Stimulated activated CD8-positive, alpha-beta memory T cell treated with anti-CD3 and anti-CD28 coated beads, Interleukin-15, amount 100 ng/mL, for 4 hours (primary cell): ENCODE results near the gene PSMD4.
"Not testable (repeated sequence)": the region's sequence is repeated elsewhere in the genome, so short reads cannot be mapped to it uniquely, and the experiment has no call there.

Experiments
- DNase-seq, 2 donors: peaks; one replicate each; pipeline ENCODE4 v3.0.0-alpha.2; 2020; ENCODE audit warnings: low read depth in 2 of 2

PSMD4 gene

DNA sequence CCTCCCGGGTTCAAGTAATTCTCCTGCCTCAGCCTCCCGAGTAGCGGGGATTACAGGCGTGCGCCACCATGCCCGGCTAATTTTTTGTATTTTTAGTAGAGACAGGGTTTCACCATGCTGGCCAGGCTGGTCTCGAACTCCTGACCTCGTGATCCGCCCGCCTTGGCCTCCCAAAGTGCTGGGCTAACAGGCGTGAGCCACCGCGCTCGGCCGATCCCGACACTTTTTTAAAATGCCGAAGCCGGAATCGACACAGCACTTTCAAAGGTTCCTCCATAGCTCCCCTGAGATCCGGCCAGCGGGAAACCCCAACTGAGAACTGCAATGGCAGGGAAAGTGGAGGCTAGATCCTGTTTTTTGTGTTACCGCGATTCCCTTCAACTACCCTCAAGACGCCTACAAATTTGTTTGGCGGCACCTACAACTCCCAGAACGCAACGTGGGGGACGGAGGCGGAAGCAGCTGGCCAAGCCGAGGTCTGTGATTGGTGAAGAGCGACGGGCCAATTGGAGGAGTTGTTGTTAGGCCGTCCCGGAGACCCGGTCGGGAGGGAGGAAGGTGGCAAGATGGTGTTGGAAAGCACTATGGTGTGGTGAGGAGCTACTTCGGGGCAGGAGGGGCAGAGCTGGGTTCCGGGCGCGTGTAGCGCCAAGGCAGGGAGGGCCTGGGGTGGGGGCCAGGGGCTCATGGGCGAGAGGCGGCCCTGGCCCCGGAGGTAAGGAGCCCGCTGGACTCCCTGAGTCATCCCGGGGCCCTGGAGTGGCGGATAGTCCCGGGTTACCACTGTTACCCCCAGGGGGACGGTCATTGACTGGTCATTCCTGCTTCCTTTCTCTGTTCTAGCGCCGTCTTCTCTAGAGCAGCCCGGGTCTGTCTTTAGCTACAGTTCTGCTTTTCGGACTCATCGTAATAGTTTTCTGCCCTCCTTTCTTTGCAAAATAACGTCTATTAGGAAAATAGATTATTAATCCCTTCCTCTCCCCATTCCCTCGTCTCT, at the start of gene PSMD4:
PSMD4 (plus strand) TSS at position 518 of the 997 bp plus-strand sequence; CDS start at position 567, 49 bp downstream.
- peak; percentile 83 to 85 for DNase-seq

DNA sequence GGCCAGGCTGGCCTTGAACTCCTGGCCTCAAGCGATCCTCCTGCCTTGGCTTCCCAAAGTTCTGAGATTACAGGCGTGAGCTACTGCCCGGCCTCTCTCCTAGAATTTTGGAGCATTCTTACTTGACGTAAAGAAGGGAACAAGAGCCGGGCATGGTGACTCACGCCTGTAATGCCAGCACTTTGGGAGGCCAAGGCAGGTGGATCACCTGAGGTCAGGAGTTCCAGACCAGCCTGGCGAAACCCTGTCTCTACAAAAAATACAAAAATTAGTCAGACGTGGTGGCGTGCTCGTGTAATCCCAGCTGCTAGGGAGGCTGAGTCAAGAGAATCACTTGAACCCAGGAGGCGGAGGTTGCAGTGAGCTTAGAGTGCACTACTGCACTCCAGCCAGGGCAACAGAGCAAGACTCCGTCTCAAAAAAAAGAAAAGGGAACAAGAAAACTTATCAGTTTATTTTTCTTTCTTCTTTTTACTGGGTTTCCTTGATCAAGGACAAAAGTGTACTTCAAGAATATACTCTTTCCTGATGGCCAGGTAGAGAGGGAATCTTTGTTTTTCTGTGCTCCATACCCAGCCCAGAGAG, 49.1 kb upstream of the PSMD4 start:
- not testable (repeated sequence) for DNase-seq

DNA sequence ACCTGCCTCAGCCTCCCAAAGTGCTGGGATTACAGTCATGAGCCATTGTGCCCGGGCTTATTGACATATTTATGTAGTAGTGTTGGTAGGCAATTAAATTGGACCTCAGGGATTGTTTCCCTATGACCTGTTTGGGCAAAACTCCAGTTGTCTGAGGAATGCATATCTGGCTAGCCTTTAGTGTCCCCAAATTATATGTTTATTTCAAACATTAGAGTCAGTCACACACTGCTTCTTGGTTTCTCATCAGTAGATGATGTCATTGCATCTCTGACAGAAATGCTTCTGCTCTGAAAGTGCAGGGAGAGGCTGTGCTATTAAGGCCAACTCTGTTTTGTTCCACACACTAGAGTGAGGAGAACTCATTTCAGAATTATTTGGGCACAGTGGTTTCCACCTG, 43.7 kb upstream of the PSMD4 start:
- DNase-seq: no peak

DNA sequence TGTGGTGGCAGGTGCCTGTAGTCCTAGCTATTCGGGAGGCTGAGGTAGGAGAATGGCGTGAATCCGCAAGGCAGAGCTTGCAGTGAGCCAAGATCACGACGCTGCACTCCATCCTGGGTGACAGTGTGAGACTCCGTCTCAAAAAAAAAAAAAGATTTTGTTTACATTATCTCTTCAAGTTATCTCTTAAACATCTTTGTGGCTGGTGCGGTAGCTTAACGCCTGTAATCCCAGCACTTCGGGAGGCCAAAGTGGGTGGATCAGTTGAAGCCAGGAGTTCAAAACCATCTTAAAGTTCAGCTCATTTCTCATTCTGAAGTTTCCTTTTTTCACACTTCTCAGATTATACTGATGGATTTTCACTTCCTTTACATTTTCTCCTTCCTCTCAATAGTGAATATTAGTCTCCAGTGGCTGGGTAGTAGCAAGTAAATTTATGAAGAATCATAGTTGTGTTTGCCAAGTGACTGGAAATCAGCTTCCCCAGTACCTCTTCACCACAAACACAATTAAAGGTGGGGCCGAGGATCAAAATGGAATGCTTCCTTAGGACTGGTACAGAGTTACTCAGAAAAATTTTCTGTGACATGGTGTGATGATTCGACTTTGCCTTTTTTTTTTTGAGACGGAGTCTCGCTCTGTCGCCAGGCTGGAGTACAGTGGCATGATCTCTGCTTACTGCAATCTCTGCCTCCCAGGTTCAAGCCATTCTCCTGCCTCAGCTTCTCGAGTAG, 42.4 kb upstream of the PSMD4 start:
- no peak for DNase-seq

DNA sequence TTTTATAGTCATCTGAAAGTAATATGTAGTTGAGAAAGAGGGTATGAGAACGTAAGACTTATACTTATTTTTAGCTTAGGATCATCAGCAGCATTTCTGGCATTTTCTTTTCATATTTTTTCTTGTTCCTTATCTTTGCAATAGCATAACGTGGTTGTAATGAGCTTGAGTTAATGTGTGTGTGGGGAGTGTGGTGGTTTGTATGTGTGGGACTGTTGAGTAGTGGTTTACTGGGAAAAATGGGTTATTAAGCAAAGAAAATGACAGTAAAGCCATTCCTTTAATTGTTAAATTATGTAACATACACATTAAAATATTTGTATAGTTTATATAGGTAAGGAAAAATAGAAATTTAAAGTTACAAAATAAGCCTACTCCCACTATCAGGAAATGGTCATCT, 41.0 kb upstream of the PSMD4 start:
- no peak for DNase-seq

DNA sequence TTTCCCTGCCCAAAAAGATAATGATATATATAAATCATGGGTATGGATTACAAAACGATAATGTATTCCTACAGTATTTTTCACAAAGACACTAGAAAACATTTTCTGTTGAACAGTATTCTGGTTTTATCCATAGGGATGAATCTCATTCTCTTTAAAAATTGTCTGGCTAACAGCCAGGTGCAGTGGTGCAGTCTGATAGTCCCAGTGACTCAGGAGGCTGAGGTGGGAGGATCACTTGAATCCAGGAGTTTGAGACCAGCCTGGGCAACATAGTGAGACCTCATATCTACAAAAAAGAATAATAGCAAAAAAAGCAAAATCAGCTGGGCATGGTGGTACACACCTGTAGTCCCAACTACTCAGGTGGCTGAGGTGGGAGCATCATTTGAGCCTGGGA, 32.9 kb upstream of the PSMD4 start:
- no peak for DNase-seq

DNA sequence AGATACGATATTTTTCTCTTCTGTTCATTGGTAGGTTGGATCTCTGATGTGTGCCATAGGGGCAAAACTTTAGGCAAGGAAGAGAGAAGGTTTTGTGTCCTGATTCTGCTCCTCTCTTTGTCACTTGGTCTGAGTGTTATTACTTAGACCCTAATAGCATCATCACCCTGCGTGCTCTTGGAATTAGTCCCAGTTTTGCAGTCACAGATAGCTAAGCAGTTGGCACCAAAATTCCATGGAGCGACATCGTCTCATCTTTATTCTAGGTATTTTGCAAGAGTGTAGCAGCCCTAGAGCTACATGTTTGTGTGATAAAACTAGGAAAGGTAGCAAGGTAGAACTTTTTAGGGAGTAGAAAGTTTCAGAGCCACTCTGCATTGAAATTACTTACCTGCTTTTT, 32.4 kb upstream of the PSMD4 start:
- no peak for DNase-seq

DNA sequence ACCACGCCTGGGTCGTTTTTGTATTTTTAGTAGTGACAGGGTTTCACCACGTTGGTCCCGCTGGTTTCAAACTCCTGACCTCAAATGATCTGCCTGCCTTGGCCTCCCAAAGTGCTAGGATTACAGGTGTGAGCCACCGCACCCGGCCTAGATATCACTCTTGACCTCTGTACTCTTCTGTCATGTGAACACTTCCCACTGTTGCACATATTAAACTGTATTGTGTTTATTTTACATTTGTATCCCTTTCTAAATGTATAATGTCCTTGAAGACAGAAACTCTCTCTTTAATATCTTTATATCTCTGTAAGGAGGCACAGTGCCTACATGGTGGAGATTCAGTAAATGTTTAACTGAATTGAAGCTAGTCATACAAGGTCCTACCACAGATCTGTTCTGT, 19.3 kb upstream of the PSMD4 start:
- no peak for DNase-seq

DNA sequence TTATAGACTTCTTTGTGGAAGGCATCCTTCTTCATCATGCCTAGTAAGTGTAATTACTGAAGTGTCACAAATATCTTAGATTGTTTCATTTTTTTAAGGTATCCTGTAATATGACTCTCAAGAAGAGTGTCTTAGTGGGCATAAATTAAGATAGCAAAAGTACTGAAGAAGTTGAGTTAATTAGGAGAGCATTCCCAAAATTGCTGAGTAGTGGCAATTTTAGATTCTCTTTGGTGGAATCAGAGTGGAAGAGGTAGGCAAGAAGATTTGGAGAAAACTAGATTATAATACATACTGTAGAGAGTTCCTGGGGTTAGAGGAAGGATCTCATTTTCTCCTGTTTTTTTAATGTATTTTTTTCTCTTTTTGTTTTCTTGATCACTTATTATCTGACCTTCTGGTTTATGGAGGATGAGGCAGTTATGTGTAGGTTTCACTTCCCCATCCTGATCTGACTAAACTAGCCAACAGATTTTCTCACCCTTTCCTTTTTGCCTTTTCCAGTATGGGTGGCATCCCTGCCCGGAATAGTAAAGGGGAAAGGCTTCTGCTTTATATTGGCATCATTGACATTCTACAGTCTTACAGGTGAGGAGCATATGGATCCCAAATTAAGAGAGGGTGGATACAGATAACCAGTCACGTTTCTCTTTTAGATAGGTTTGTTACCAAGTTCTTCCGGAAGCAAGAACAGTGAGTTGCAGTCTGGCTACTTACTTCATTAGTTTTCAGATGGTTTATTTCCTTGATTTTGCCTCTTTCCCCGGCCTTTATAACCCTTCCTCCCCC, 16.7 kb upstream of the PSMD4 start:
- no peak for DNase-seq

DNA sequence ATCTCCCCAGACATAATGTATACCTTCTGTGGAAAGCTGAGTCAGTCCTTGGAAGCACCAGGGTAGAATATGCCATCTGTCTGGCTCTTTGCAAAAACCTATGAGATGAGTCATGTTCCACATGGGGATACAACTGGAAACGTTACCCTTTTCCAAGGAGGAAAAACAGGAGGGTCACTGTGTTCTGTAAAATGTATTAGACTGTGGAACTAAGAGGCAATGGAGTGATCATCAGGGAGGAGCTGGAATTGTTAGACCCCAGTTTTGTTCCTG, 16.1 kb upstream of the PSMD4 start:
- DNase-seq: no peak

DNA sequence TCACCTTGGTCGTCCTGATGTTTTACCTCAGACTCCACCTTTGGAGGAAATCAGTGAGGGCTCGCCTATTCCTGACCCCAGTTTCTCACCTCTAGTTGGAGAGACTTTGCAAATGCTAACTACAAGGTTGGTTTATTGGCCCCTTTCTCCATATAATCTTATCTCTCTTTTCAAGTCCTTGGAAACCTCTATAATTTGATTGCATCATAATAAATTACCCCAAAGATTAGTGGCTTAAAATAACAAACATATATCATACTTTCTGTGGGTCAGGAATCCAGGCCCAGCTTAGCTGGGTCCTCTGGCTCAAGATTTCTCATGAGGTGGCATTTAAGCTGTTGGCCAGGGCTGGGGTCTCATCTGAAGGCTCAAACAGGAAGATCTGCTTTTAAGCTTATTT, 12.1 kb upstream of the PSMD4 start:
- no peak for DNase-seq

DNA sequence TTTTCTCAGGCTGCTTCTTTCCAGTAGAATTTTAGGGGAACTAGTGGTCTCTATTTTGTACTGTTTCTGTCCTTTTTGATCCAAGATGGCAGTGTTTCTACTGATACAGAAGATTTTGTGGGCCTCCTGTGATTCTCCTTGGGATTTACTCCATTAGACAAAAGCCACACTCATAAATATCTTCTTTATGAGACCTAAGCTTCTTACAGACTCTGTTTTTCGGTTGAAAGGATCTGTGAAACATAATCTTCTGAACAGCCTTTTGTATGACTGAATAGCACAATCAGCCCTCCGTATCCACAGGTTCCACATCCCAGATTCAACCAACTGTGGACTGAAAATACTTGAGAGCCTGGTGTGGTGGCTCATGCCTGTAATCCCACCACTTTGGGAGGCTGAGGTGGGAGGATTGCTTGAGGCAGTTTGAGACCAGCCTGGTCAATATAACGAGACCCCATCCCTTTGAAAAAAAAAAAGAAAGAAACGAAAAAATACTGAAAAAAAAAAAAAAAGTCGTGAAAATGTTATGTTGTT, 10.8 kb upstream of the PSMD4 start:
- no peak for DNase-seq

DNA sequence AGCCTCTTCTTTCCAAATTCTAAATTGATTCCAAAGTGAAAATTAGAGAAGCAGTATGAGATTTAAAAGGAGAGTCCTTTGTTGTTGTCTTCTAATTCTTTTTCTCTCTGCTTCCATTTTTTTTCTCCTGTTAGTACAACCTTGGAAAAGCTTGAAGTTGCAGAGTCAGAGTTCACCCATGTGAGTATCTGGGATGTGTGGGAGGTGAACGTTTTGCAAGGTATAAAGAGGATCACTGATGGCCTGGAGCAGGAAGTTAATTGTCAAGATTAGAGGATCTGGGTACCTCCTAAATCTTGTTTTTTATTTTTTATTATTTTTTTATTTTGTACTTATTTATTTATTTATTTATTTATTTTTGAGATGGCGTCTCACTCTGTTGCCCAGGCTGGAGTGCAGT, 7.7 kb upstream of the PSMD4 start:
- DNase-seq: no peak

DNA sequence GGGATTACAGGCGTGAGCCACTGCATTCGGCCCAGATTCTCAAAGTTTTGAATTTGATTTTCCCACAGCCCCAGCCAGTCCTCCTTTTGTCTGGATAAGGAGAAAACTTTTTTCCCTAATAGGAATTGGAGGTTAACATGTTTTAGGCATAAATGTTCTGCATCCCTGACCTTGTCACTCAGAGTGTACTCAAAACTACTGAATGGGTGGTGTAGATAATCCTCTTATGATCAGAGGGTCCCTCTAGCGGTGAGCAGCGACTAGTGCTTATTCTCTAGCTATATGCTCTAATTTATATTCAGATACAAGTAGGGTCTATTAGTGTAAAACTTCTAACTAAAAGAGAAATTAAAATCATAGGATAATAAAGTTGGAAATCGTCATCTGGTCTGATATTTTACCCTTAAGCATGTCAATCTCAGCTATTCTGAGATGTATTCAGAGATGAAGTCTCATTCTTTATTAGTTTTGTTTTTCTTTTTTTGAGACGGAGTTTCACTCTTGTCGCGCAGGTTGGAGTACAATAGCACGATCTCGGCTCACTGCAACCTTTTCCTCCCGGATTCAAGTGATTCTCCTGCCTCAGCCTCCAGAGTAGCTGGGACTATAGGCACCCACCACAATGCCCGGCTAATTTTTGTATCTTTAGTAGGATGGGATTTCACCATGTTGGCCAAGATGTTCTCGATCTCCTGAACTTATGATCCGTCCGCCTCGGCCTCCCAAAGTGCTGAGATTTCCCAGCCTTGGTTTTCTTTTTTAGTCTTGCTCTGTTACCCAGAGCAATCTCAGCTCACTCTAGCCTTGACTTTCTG, 2.7 kb upstream of the PSMD4 start:
- peak; percentile 11 to 54 for DNase-seq

DNA sequence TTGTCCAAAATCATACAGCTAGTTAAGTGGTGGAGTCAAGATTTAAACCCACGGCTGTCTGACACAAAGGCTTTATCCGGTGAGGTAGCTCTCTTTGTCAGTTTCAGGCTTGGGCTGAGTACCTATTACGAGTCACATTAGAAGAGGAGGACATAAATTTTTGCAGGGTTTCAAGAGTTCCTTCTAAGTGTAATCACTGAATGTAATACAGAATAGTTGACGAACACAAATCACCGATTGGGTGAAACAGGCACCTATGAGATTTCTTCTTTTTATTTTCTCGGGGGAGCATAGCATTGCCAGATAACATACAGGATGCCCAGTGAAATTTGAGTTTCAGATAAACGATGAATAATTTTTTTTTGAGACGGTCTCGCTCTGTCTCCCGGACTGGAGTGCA, 847 bp downstream of the PSMD4 start:
- no peak for DNase-seq

DNA sequence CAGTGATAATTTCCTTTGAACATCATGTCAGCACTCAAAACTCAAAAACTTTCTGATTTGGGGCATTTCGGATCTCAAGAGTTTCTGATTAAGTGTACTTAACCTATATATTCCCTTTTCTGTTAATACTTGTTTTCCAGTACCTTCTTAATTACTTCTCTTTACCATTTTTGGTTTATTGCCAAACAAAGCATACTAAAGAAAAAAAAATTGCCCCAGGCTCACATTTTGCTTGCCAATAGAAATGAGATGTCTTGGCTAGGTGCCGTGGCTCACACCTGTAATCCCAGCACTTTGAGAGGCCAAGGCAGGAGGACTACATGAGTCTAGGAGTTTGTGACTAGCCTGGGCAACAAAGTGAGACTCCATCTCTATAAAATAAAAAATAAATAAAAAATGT, 4.8 kb downstream of the PSMD4 start:
- no peak for DNase-seq

DNA sequence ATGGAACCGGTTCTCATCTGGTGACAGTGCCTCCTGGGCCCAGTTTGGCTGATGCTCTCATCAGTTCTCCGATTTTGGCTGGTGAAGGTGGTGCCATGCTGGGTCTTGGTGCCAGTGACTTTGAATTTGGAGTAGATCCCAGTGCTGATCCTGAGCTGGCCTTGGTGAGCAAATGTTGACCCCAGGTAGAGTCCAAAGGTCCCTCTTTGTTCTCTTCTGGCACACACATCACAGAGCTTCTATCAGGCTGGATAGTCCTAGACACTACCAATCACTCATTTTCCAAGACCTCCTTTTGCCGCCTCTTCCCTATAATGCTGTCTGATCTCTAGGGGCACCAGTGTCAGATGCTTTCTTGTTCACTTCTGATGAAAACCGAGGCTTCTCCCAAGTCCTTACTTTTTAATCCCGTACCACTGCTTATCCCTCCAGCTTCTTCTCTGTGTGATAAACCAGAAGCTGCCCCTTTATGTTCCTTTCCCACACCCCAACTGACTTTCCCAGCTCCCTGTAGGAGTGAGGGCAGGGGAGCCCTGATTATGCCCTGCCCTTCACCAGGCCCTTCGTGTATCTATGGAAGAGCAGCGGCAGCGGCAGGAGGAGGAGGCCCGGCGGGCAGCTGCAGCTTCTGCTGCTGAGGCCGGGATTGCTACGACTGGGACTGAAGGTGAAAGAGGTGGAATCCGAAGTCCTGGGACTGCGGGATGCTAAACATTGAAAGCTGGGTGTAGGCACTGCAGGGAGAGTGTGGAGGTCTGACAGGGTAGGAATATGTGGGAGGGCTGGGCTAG, 11.1 kb downstream of the PSMD4 start:
- DNase-seq: no peak

DNA sequence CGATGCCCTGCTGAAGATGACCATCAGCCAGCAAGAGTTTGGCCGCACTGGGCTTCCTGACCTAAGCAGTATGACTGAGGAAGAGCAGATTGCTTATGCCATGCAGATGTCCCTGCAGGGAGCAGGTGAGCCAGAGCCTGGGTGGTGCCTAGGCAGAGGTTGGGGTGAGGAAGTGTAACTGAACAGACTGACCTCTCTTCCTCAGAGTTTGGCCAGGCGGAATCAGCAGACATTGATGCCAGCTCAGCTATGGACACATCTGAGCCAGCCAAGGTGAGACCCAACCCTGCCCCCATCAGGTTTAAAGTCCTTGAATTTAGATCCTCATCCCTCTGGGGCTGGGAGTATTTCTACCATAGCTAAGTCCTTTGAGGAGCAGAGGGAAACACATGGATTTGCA, 11.8 kb downstream of the PSMD4 start:
- no peak for DNase-seq

DNA sequence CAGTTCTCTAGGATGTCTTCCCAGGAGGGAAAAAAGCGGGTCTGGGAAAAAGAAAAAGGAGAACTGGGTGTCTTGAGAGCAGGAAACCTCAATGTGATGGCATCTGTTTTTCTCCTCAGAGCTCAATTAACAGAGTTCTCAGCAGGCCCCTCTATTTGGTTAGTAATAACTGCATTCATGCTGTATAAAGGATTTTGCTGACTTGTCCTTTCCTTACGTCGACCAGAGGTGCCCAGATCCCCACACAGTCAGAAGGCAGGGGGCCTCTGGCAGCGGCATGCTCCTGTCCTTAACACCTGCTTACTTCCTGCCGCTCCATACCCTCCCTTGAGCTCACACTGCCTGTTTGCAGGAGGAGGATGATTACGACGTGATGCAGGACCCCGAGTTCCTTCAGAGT, 12.3 kb downstream of the PSMD4 start:
- no peak for DNase-seq

DNA sequence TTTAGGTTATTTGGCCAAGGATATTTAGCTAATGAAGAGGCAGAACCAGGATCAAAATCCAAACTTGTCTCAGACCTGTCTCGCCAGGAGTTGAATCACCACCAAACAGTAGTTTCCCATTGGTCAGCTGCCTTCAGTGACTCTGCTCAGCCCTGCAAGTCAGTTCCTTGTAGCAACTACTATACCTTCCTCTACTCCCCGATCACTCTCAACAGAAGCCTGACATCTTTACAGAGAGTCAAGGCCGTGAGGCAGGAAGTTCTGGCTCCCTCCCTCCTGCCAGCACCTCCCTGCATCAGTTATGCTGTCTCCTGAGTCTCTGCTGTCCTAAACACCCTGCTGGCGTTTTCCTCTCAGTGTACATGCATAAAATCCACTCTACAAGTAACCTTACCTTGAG, 13.2 kb downstream of the PSMD4 start:
- no peak for DNase-seq
